ENCODE data around the gene PLOD3. TPM values are rescaled to one million over a fixed set of nuclear protein-coding genes. Genes with fewer than 3 reads are reported as not detected.
A peak's percentile ranks its signal among the peaks of the same experiment; 100 is the strongest.

PLOD3 gene
- total RNA-seq, 3 donors from 2014 or later (not counting 1 experiment from before 2014, with no cell fraction given) = 41.7 to 54.5 (median 45.0) TPM

DNA sequence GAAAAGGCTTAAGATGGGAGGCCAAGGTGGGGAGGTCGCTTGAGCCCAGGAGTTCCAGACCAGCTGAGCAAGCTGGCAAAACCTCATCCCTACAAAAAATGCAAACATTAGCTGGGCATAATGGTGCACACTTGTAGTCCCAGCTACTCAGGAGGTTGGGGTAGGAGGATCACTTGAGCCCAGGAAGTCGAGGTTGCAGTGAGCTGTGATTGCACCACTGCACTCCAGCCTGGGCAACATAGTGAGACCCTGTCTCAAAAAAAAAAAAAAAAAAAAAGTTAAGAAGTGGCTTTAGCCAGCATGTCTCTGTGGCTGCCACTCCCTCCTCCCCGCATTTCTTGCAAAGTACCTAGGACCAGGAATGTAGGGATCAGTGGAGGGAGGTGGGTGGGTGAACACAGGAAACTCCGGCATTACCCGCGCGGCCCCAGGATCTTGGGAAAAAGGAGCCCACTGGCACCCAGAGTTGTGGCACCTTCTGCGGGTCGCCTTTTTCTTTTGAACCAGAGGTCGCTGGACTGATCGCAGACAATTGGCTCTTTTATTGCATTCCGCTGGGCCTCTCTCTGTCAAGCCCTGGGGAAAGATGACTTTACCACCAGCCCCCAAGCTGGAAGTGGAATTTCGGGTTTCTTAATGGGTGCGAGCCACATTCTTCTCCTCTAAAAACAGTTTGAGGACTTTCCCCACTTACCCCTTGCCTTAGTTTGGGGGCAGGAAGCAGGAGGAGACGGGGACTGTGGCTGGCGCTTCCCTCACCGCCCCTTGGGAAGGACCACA is 55.5 kb downstream of the PLOD3 start:
- Histone ChIP-seq H3K9me3 (ENCODE audit: control insufficient read depth, insufficient read depth, low read length) (peaks cover 5% of the 10 kb centered on the region), H3K27ac (ENCODE audit: low read length) (no peak overlapping the region), H3K4me3 (ENCODE audit: low read length) (no peak overlapping the region), H3K4me1 (ENCODE audit: control insufficient read depth, insufficient read depth, low read length) (peaks cover 34% of the 10 kb centered on the region), H3K36me3 (ENCODE audit: control insufficient read depth, insufficient read depth, low read length) (no peaks in the 10 kb centered on the region), H3K27me3 (ENCODE audit: control insufficient read depth, insufficient read depth, low read length) (peaks cover 32% of the 10 kb centered on the region)
- Mint-ChIP-seq H3K4me1 (peaks cover 12 to 23% of the 10 kb centered on the region in 2 donors), H3K27ac (no peak overlapping the region), H3K4me3 (peak overlapping the region; percentile 87), H3K27me3 (ENCODE audit: low read depth in 2 of 2) (peaks cover 12 to 20% of the 10 kb centered on the region in 2 donors), H3K36me3 (no peaks in the 10 kb centered on the region), H3K9me3 (no peaks in the 10 kb centered on the region)
- TF ChIP-seq, protein P1, sequence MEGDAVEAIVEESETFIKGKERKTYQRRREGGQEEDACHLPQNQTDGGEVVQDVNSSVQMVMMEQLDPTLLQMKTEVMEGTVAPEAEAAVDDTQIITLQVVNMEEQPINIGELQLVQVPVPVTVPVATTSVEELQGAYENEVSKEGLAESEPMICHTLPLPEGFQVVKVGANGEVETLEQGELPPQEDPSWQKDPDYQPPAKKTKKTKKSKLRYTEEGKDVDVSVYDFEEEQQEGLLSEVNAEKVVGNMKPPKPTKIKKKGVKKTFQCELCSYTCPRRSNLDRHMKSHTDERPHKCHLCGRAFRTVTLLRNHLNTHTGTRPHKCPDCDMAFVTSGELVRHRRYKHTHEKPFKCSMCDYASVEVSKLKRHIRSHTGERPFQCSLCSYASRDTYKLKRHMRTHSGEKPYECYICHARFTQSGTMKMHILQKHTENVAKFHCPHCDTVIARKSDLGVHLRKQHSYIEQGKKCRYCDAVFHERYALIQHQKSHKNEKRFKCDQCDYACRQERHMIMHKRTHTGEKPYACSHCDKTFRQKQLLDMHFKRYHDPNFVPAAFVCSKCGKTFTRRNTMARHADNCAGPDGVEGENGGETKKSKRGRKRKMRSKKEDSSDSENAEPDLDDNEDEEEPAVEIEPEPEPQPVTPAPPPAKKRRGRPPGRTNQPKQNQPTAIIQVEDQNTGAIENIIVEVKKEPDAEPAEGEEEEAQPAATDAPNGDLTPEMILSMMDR (IDR thresholded peaks at IDR 0.05) = no peak
- intact Hi-C loops (cut with micrococcal nuclease) = no loop called here
- 81% methylated on average over 17 of the region's 17 CpGs for WGBS (ENCODE audit: insufficient coverage)
- ATAC-seq = no peak
- no peak for DNase-seq

DNA sequence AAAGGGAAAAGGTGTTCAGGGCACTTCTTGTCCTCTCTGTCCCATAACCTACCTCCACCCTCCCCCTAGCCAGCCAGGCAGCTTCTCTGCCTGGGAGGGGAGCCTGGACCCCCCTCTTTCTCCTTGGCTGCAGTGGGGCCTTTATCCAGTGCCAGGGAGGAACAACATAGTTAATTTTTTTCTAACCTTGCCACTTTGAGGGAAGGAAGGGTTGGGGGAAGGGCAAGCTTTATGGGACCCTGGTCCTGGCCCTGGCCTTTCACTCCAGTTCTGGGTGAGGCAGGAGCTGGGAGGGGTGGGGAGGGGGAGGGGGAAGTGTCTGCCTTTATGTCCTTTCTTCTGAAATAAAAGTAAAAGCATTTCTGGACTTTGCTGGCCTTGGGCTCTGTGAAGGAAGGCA is 56.5 kb downstream of the PLOD3 start:
- Histone ChIP-seq H3K27ac (ENCODE audit: low read length) (no peak overlapping the region), H3K27me3 (ENCODE audit: control insufficient read depth, insufficient read depth, low read length) (peaks cover 26% of the 10 kb centered on the region), H3K9me3 (ENCODE audit: control insufficient read depth, insufficient read depth, low read length) (peaks cover 4% of the 10 kb centered on the region), H3K36me3 (ENCODE audit: control insufficient read depth, insufficient read depth, low read length) (no peaks in the 10 kb centered on the region), H3K4me3 (ENCODE audit: low read length) (no peak overlapping the region), H3K4me1 (ENCODE audit: control insufficient read depth, insufficient read depth, low read length) (peaks cover 30% of the 10 kb centered on the region)
- H3K27me3 Mint-ChIP-seq (ENCODE audit: low read depth in 2 of 2) = peaks cover 7 to 16% of the 10 kb centered on the region in 2 donors
- DNase-seq = no peak
- H3K4me1 Mint-ChIP-seq = peaks cover 9 to 18% of the 10 kb centered on the region in 2 donors
- TF ChIP-seq, protein P1 (IDR thresholded peaks at IDR 0.05) = no peak
- H3K27ac Mint-ChIP-seq = no peak overlapping the region
- intact Hi-C loops (cut with micrococcal nuclease) = no loop called here
- no peak overlapping the region for H3K4me3 Mint-ChIP-seq
- no peaks in the 10 kb centered on the region for H3K9me3 Mint-ChIP-seq
- ATAC-seq = no peak
- no peaks in the 10 kb centered on the region for H3K36me3 Mint-ChIP-seq

DNA sequence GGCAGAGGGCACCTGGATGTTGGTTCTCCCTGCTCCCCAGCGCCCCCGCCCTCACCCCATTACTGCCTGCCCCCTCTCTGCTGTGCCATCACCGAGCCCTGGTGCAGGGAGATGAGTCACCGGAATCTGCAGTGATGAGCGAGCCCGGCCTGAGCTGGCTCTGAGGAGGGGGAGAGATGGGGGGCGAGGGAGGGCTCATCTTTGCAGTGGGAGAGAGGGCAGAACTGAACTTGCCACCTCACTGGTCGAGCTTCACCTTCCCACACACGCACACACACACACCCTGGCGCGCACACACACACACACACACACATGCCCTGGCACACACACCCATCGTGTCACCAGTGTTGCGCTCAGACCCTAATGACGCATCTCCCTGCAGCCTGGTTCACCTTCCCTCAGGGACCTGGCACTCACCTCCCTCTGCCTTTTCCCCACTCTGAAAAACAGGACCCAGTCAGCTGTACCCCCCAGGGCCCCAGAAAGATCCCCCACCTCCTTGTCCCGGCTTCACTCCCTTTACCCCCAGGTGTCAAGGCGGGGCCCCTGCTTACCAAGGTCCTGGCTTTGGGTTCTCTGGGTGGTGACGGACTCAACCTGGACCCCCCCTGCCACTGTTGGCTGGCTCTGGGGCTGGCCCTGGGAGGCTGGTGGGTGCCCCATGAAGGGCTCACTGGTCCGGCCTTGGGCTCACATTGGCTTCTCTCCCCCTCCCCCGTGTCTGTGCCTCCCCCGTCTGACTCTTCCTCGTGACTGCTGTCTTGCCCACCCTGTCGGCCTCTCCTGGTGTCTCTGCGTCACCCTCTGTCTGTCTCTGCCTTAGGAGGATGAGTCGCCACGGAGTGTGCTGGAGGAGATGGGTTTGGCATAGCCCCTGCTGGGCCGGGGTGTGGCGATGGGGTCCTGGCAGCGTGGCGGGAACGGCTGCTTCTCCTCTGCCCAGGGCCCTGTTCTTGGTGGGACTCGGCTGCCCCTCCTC is 57.4 kb downstream of the PLOD3 start:
- Mint-ChIP-seq H3K9me3 (no peaks in the 10 kb centered on the region), H3K36me3 (no peaks in the 10 kb centered on the region), H3K4me1 (peaks cover under 1 to 12% of the 10 kb centered on the region in 2 donors), H3K4me3 (no peak overlapping the region), H3K27ac (no peak overlapping the region), H3K27me3 (ENCODE audit: low read depth in 2 of 2) (peaks cover 0 to 11% of the 10 kb centered on the region in 2 donors)
- Histone ChIP-seq H3K9me3 (ENCODE audit: control insufficient read depth, insufficient read depth, low read length) (no peaks in the 10 kb centered on the region), H3K36me3 (ENCODE audit: control insufficient read depth, insufficient read depth, low read length) (no peaks in the 10 kb centered on the region), H3K4me3 (ENCODE audit: low read length) (no peak overlapping the region), H3K27ac (ENCODE audit: low read length) (no peak overlapping the region), H3K4me1 (ENCODE audit: control insufficient read depth, insufficient read depth, low read length) (peaks cover 25% of the 10 kb centered on the region), H3K27me3 (ENCODE audit: control insufficient read depth, insufficient read depth, low read length) (peaks cover 19% of the 10 kb centered on the region)
- ATAC-seq = no peak
- TF ChIP-seq, protein P1 (IDR thresholded peaks at IDR 0.05) = no peak
- DNase-seq = no peak
- intact Hi-C loops (cut with micrococcal nuclease) = no loop called here
- WGBS (ENCODE audit: insufficient coverage) = 84% methylated on average over 30 of the region's 31 CpGs
